ENCODE results near the gene EIF4G1. TPM values are rescaled to one million over a fixed set of nuclear protein-coding genes. Genes with fewer than 3 reads are reported as not detected.

EIF4G1 gene
- polyA plus RNA-seq, 3 donors = 13.9 to 119 (median 24.2) TPM

DNA sequence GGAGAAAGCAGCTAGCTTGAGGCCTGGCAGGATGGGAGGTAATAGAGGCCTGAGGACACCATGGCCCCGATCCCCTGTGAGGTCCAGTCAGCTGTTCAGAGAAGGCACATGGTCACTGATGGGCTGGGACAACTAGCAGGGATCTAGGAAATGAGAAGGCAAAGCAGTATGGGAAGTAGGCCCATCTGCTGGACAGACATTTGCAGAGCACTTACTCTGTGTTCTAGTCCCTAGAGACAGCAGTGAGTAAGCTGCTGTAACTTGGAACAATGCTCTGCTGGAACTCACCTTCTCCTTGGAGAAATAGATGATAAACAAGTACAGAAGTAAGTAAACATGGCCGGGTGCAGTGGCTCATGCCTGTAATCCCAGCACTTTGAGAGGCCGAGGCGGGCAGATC, 31.5 kb upstream of the EIF4G1 start:
- H3K27me3 Mint-ChIP-seq (ENCODE audit: low read depth in 3 of 3) = peaks cover 17 to 42% (median 30%) of the 10 kb centered on the region in 3 donors

DNA sequence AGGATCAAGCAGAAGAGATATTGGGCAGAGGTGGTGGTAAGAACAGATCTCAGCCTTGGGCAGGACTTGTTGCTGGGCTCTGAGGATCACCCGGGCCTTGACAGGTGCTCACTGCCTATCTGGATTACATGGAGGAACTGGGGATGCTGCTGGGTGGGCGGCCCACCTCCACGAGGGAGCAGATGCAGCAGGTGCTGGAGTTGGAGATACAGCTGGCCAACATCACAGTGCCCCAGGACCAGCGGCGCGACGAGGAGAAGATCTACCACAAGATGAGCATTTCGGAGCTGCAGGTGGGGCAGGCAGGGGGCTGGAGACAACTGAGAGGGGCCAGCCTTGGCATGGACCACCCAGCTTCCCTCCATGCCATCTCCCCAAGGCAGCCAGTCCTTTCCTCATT, 30.7 kb upstream of the EIF4G1 start:
- Histone ChIP-seq H3K27ac (ENCODE audit: low read depth in 1 of 2, low read length in 2 of 2) (no peak overlapping the region), H3K4me1 (ENCODE audit: control insufficient read depth in 1 of 2, insufficient read depth in 2 of 2, low read length in 2 of 2) (peaks cover 10 to 12% of the 10 kb centered on the region in 2 donors), H3K36me3 (replicated peaks in 1 of 2; ENCODE audit: control insufficient read depth in 1 of 2, insufficient read depth in 2 of 2, low read length in 2 of 2) (no peaks in the 10 kb centered on the region), H2AFZ (ENCODE audit: insufficient read depth, low read depth, low read length, poor library complexity, severe bottlenecking) (no peak overlapping the region), H3K9ac (ENCODE audit: insufficient read depth, low read length, poor library complexity, severe bottlenecking) (no peak overlapping the region), H3K79me2 (ENCODE audit: insufficient read depth, low read length) (no peaks in the 10 kb centered on the region), H3K4me2 (replicated peaks; ENCODE audit: extremely low read depth, low read length, poor library complexity, severe bottlenecking) (no peak overlapping the region), H4K20me1 (ENCODE audit: insufficient read depth, low read length) (no peaks in the 10 kb centered on the region), H3K9me3 (replicated peaks in 1 of 2; ENCODE audit: control insufficient read depth in 1 of 2, insufficient read depth in 1 of 2, low read length in 2 of 2) (no peaks in the 10 kb centered on the region), H3K4me3 (replicated peaks in 1 of 3; ENCODE audit: low read depth in 2 of 3, low read length in 3 of 3) (no peak overlapping the region), H3K27me3 (ENCODE audit: control insufficient read depth in 2 of 2, insufficient read depth in 2 of 2, low read length in 2 of 2) (peaks cover 0 to 6% of the 10 kb centered on the region in 2 donors)
- H3K4me3 Mint-ChIP-seq = no peak overlapping the region
- no peaks in the 10 kb centered on the region for H3K36me3 Mint-ChIP-seq
- DNase-seq = no peak
- H3K27me3 Mint-ChIP-seq (ENCODE audit: low read depth in 3 of 3) = peaks cover 13 to 41% (median 33%) of the 10 kb centered on the region in 3 donors
- H3K9me3 Mint-ChIP-seq = no peaks in the 10 kb centered on the region
- H3K27ac Mint-ChIP-seq = no peak overlapping the region
- intact Hi-C loops (cut with micrococcal nuclease) = loop anchor here (10.0 kb wide), 1 partner anchor 389 kb away; no protein-coding TSS in a partner anchor
- peaks cover 16% of the 10 kb centered on the region for H3K4me1 Mint-ChIP-seq
- WGBS (ENCODE audit: insufficient coverage) = 86% methylated on average over 8 of the region's 8 CpGs
- TF ChIP-seq, protein P1, sequence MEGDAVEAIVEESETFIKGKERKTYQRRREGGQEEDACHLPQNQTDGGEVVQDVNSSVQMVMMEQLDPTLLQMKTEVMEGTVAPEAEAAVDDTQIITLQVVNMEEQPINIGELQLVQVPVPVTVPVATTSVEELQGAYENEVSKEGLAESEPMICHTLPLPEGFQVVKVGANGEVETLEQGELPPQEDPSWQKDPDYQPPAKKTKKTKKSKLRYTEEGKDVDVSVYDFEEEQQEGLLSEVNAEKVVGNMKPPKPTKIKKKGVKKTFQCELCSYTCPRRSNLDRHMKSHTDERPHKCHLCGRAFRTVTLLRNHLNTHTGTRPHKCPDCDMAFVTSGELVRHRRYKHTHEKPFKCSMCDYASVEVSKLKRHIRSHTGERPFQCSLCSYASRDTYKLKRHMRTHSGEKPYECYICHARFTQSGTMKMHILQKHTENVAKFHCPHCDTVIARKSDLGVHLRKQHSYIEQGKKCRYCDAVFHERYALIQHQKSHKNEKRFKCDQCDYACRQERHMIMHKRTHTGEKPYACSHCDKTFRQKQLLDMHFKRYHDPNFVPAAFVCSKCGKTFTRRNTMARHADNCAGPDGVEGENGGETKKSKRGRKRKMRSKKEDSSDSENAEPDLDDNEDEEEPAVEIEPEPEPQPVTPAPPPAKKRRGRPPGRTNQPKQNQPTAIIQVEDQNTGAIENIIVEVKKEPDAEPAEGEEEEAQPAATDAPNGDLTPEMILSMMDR (IDR thresholded peaks at IDR 0.05) = no peak

More for the DNA sequence above, 31.5 kb upstream of the EIF4G1 start:
- no peaks in the 10 kb centered on the region for H4K20me1 ChIP-seq (ENCODE audit: insufficient read depth, low read length)
- Mint-ChIP-seq H3K36me3 (no peaks in the 10 kb centered on the region), H3K27ac (peak overlapping the region in 1 of 7 donors; percentile 10), H3K4me1 (peaks cover 16% of the 10 kb centered on the region), H3K9me3 (no peaks in the 10 kb centered on the region), H3K4me3 (no peak overlapping the region)
- H3K4me3 ChIP-seq (replicated peaks in 1 of 3; ENCODE audit: low read depth in 2 of 3, low read length in 3 of 3) = no peak overlapping the region
- H3K9me3 ChIP-seq (replicated peaks in 1 of 2; ENCODE audit: control insufficient read depth in 1 of 2, insufficient read depth in 1 of 2, low read length in 2 of 2) = no peaks in the 10 kb centered on the region
- no peaks in the 10 kb centered on the region for H3K79me2 ChIP-seq (ENCODE audit: insufficient read depth, low read length)
- TF ChIP-seq, protein P1 (IDR thresholded peaks at IDR 0.05) = no peak
- H3K4me2 ChIP-seq (replicated peaks; ENCODE audit: extremely low read depth, low read length, poor library complexity, severe bottlenecking) = no peak overlapping the region
- H3K9ac ChIP-seq (ENCODE audit: insufficient read depth, low read length, poor library complexity, severe bottlenecking) = no peak overlapping the region
- H3K36me3 ChIP-seq (replicated peaks in 1 of 2; ENCODE audit: control insufficient read depth in 1 of 2, insufficient read depth in 2 of 2, low read length in 2 of 2) = no peaks in the 10 kb centered on the region
- 100% methylated on average over 1 of the region's 4 CpGs for WGBS (ENCODE audit: insufficient coverage)
- intact Hi-C loops (cut with micrococcal nuclease) = loop anchor here (10.0 kb wide), 1 partner anchor 388 kb away; no protein-coding TSS in a partner anchor
- H3K27me3 ChIP-seq (ENCODE audit: control insufficient read depth in 2 of 2, insufficient read depth in 2 of 2, low read length in 2 of 2) = peaks cover 0 to 11% of the 10 kb centered on the region in 2 donors
- no peak overlapping the region for H3K27ac ChIP-seq (ENCODE audit: low read depth in 1 of 2, low read length in 2 of 2)
- no peak overlapping the region for H2AFZ ChIP-seq (ENCODE audit: insufficient read depth, low read depth, low read length, poor library complexity, severe bottlenecking)
- DNase-seq = no peak
- peaks cover 10 to 12% of the 10 kb centered on the region in 2 donors for H3K4me1 ChIP-seq (ENCODE audit: control insufficient read depth in 1 of 2, insufficient read depth in 2 of 2, low read length in 2 of 2)

Measured in CD14-positive monocyte (primary cell).